ENCODE measurements around the gene KIF17. TPM values are rescaled to one million over a fixed set of nuclear protein-coding genes. Genes with fewer than 3 reads are reported as not detected.

Gene KIF17
- polyA plus RNA-seq, 2 of the 4 experiments (the other 2 are of a cell fraction) = 0.78 to 1.0 TPM

DNA sequence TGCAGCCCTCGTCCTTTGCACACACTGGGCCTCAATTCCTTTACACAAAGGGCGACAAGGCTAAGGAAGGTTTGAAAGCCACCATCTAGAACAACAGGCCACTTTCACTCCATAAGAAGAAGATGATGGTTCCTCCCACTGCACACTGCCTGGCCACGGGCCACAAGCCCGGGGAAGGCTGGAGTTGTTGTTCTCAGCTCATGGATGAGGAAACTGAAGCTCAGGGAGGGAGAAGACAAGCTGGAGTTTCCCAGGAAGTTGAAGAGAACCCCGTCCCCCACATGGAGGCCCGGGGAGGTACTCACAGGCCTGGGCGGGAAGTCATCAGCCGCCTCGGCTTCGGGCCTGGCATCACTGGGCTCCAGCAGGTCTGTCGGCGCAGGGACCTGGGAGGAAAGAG lies 32.1 kb downstream of the KIF17 start:
- POLR2A ChIA-PET = no interaction called here
- no peak overlapping the region for H3K27ac ChIP-seq
- WGBS (ENCODE audit: missing lambda C conversion rate) = 89% methylated on average over 11 of the region's 12 CpGs
- FAIRE-seq (no peak), DNase-seq (ENCODE audit: low read depth in 1 of 2, low spot score in 1 of 2) (no peak), ATAC-seq (no peak)
- H3K4me1 ChIP-seq = no peaks in the 10 kb centered on the region
- H3K4me2 ChIP-seq = no peak overlapping the region
- H3K4me3 ChIP-seq = no peak overlapping the region
- no peaks in the 10 kb centered on the region for H3K9me3 ChIP-seq
- no peak for TF ChIP-seq ZFP36 (IDR thresholded peaks at IDR 0.05; ENCODE audit: borderline replicate concordance, partially characterized antibody)
- CTCF ChIA-PET = no interaction called here

DNA sequence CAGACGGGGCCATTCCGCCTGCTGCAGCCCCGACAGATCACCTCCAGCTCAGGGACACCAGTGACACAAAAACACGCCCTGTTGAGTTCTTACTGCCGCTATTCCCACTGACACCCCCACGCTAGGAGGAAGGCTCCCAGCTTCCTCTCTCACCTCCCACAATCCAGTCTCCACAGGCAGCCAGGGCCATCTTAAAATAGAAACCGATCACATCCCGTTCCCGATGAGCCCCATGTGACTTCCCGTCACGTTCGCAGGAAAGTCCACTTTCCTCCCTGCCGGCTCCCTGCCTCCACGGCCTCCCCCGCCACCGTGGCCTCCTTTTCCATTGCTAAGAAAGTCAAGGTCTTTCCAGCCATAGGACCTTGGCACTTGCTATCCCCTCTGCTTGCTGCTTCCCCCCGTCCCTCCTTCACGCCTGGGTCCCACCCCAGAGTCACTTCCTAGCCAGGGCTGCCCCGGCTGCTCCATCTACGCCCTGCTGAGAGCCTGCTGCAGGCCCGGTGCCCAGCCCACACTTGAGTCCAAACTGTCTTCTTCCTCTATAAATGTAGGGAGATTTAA lies 32.6 kb downstream of the KIF17 start:
- no peak overlapping the region for H3K4me3 ChIP-seq
- TF ChIP-seq EHF (CRISPR knock-in tag; IDR thresholded peaks at IDR 0.05) (no peak), NFE2L2 (conservative IDR thresholded peaks at IDR 0.05; ENCODE audit: low read length) (no peak), ZFP36 (IDR thresholded peaks at IDR 0.05; ENCODE audit: borderline replicate concordance, partially characterized antibody) (no peak), POLR2A (IDR thresholded peaks at IDR 0.05; ENCODE audit: low read length) (no peak), TFCP2L1 (CRISPR knock-in tag; IDR thresholded peaks at IDR 0.05) (no peak), RCOR1 (IDR thresholded peaks at IDR 0.05; ENCODE audit: low read depth, low read length) (no peak), RAD21 (conservative IDR thresholded peaks at IDR 0.05 in 1 of 2, IDR thresholded peaks at IDR 0.05 in 1 of 2) (no peak)
- TF ChIP-seq, protein P1, sequence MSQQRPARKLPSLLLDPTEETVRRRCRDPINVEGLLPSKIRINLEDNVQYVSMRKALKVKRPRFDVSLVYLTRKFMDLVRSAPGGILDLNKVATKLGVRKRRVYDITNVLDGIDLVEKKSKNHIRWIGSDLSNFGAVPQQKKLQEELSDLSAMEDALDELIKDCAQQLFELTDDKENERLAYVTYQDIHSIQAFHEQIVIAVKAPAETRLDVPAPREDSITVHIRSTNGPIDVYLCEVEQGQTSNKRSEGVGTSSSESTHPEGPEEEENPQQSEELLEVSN (IDR thresholded peaks at IDR 0.05; ENCODE audit: borderline replicate concordance, low read depth) = no peak
- TF ChIP-seq, protein P2, sequence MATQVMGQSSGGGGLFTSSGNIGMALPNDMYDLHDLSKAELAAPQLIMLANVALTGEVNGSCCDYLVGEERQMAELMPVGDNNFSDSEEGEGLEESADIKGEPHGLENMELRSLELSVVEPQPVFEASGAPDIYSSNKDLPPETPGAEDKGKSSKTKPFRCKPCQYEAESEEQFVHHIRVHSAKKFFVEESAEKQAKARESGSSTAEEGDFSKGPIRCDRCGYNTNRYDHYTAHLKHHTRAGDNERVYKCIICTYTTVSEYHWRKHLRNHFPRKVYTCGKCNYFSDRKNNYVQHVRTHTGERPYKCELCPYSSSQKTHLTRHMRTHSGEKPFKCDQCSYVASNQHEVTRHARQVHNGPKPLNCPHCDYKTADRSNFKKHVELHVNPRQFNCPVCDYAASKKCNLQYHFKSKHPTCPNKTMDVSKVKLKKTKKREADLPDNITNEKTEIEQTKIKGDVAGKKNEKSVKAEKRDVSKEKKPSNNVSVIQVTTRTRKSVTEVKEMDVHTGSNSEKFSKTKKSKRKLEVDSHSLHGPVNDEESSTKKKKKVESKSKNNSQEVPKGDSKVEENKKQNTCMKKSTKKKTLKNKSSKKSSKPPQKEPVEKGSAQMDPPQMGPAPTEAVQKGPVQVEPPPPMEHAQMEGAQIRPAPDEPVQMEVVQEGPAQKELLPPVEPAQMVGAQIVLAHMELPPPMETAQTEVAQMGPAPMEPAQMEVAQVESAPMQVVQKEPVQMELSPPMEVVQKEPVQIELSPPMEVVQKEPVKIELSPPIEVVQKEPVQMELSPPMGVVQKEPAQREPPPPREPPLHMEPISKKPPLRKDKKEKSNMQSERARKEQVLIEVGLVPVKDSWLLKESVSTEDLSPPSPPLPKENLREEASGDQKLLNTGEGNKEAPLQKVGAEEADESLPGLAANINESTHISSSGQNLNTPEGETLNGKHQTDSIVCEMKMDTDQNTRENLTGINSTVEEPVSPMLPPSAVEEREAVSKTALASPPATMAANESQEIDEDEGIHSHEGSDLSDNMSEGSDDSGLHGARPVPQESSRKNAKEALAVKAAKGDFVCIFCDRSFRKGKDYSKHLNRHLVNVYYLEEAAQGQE (IDR thresholded peaks at IDR 0.05) = no peak
- POLR2A ChIA-PET = no interaction called here
- ATAC-seq (no peak), FAIRE-seq (no peak), DNase-seq (ENCODE audit: low read depth in 1 of 2, low spot score in 1 of 2) (no peak)
- H3K4me2 ChIP-seq = no peak overlapping the region
- H3K4me1 ChIP-seq = no peaks in the 10 kb centered on the region
- WGBS (ENCODE audit: missing lambda C conversion rate) = 91% methylated on average over 20 of the region's 21 CpGs
- no peaks in the 10 kb centered on the region for H3K9me3 ChIP-seq
- CTCF ChIA-PET = interaction anchor here (1.7 kb wide), 1 partner anchor 12 kb away, joined by 6 read pairs; no protein-coding TSS in a partner anchor
- no peak overlapping the region for H3K27ac ChIP-seq

DNA sequence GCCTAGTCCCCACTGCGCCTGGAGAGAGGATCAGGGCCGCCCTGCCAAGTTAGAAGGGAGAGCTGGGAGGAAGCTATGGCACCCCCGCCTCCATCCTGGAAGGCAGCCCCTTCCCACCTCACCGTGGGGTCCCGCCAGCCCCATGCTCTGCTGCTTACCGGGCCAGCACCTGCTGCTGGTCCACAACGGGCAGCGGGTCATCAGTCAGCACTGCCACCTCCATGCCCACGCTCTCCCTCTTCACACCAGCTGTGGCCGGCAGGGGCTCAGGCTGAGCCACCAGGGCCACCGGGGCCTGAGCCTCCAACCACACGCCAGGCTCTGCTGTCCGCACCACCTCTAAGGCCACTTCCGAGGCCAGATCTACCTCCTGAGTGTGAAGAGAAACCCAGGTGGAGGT lies 33.2 kb downstream of the KIF17 start:
- Histone ChIP-seq H3K4me3 (no peak overlapping the region), H3K4me2 (no peak overlapping the region), H3K9me3 (no peaks in the 10 kb centered on the region), H3K4me1 (no peaks in the 10 kb centered on the region), H3K27ac (no peak overlapping the region)
- CTCF ChIA-PET = interaction anchor here (1.7 kb wide), 1 partner anchor 12 kb away, joined by 6 read pairs; no protein-coding TSS in a partner anchor
- ATAC-seq (peak in 1 of 2 experiments; percentile 19; a peak in 1 of 6 replicates), DNase-seq (ENCODE audit: low read depth in 1 of 2, low spot score in 1 of 2) (no peak), FAIRE-seq (no peak)
- POLR2A ChIA-PET = no interaction called here
- WGBS (ENCODE audit: missing lambda C conversion rate) = 93% methylated on average over 3 of the region's 14 CpGs
- TF ChIP-seq MAFK (IDR thresholded peaks at IDR 0.05; ENCODE audit: partially characterized antibody) (no peak), HOXB13 (CRISPR knock-in tag; IDR thresholded peaks at IDR 0.05; ENCODE audit: low read depth) (no peak), NPAS2 (CRISPR knock-in tag; IDR thresholded peaks at IDR 0.05; ENCODE audit: borderline replicate concordance) (no peak), FOSL2 (IDR thresholded peaks at IDR 0.05) (no peak), FOSL2 (CRISPR knock-in tag; IDR thresholded peaks at IDR 0.05) (no peak), JUN (IDR thresholded peaks at IDR 0.05) (no peak), RCOR1 (IDR thresholded peaks at IDR 0.05; ENCODE audit: low read depth, low read length) (no peak), EHMT2 (IDR thresholded peaks at IDR 0.05; ENCODE audit: low read depth) (no peak), MAZ (IDR thresholded peaks at IDR 0.05; ENCODE audit: borderline replicate concordance, low read depth, low read length) (no peak), HDAC2 (IDR thresholded peaks at IDR 0.05) (no peak), KDM5A (IDR thresholded peaks at IDR 0.05) (no peak), RARB (CRISPR knock-in tag; IDR thresholded peaks at IDR 0.05) (no peak), RNF2 (IDR thresholded peaks at IDR 0.05; ENCODE audit: borderline replicate concordance, low read depth) (no peak)
- TF ChIP-seq, protein P2 (IDR thresholded peaks at IDR 0.05) = no peak
- TF ChIP-seq, protein P1 (IDR thresholded peaks at IDR 0.05; ENCODE audit: borderline replicate concordance, low read depth) = no peak
- TF ChIP-seq, protein P3, sequence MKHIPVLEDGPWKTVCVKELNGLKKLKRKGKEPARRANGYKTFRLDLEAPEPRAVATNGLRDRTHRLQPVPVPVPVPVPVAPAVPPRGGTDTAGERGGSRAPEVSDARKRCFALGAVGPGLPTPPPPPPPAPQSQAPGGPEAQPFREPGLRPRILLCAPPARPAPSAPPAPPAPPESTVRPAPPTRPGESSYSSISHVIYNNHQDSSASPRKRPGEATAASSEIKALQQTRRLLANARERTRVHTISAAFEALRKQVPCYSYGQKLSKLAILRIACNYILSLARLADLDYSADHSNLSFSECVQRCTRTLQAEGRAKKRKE (CRISPR knock-in tag; IDR thresholded peaks at IDR 0.05; ENCODE audit: low read depth) = no peak
